Airway epithelial cell (primary cell): ENCODE measurements around the gene CHRFAM7A. TPM values are rescaled to one million over a fixed set of nuclear protein-coding genes. Genes with fewer than 3 reads are reported as not detected.

Source experiments
- total RNA-seq: library from RNA; depleted of rRNA; stranded (reverse); fragments of >200 nt; gene quantifications from 2 replicates; pipeline ENCODE4 v1.2.3, GENCODE V29; 2015

The CHRFAM7A gene
- 0.23 and 1.1 TPM in 2 replicates for total RNA-seq

DNA sequence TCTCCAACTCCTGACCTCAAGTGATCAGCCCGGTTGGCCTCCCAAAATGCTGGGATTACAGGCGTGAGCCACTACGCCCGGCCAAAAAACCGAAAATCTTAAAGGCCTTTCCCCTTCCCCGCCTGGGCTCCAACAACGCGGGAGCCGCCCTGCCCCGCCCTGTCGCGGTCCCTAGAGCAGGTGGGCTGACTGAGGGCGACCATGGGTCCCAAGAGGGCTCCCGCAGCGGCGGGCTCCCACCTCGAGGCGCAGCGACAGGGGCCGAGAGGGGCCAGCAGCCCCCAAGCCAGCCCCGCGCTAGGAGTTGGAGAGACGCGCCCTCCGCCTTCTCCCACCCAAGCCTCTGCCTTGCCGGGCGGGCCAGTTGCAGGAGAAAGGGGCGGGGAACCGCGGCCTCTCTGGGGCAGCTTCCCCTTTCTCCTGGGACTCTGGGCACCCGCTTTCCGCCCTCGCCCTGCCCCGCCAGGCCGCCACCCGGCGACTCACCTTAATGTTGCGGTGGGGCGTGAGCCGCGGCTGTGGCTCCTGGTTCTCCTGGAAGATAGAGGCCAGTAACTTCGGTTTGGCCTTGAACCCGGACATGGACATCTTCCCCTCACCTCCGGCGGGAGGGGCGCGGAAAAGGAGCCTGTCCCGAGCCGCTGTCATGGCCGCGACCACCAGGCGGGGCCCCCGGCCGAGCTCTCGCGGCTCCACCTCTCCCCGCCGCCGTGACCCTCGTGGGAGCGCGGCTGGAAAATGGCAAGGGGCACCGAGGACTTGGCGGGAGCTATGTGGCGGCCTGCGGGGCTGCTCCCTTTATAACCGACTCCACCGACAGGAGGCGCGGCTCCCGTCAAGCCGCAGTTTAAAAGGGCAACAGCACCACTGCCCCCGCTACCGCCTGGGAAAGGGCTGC lies at the start of gene CHRFAM7A:
Gene CHRFAM7A, minus strand, starts transcription at position 775 of the 898 bp plus-strand sequence. CDS start 10,189 bp downstream, outside the sequence.

DNA sequence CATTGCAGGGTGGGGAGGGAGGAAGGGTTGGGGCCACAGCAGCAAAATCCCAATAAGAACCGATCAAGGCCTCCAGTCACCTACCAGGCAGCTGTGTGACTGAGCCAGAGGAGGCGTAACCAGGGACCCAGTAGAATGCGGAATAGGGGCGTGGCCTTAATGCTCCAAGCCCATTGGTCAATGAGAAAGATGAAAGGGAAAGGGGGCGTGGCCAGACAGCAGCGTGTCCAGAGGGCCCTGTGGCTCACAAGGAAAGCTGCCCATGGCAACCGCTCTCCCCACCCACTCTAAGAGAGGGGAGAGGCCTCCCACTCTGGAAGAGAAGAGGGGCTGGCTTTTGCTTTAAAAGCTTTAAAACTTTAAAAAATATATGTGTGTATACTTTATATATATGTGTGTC lies 20.8 kb upstream of the CHRFAM7A start, which contains the start of gene GOLGA8R:
Gene GOLGA8R, minus strand, starts transcription at position 101 of the 400 bp plus-strand sequence. Its CDS starts 98 bp downstream, at position 3.

Other genes with a start within 250 kb of the CHRFAM7A start
- gene GOLGA8R, start 20.7 kb upstream of the CHRFAM7A start, total RNA-seq = 0.21 and 0.60 TPM in 2 replicates
- not detected in 2 replicates for gene GOLGA8Q, start 158.5 kb upstream of the CHRFAM7A start, total RNA-seq
- gene GOLGA8H, start 210.5 kb upstream of the CHRFAM7A start, total RNA-seq = 0.07 TPM in 1 of 2 replicates, not detected in the other